ENCODE measurements around the gene STK11.

STK11 gene

DNA sequence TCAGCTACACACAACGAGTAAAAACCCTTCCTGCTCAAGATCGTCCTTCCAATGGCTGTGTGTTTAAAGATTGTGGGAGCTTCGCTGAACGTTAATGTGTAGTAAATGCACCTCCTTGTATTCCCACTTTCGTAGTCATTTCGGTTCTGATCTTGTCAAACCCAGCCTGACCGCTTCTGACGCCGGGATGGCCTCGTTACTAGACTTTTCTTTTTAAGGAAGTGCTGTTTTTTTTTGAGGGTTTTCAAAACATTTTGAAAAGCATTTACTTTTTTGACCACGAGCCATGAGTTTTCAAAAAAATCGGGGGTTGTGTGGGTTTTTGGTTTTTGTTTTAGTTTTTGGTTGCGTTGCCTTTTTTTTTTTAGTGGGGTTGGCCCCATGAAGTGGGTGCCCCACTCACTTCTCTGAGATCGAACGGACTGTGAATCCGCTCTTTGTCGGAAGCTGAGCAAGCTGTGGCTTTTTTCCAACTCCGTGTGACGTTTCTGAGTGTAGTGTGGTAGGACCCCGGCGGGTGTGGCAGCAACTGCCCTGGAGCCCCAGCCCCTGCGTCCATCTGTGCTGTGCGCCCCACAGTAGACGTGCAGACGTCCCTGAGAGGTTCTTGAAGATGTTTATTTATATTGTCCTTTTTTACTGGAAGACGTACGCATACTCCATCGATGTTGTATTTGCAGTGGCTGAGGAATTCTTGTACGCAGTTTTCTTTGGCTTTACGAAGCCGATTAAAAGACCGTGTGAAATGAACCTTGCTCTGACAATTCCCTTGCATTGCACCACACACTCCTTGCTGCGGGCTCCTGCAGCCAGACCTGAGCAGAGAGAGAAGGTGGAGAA lies 67.1 kb downstream of the STK11 start:
- in situ Hi-C loops (cut with HindIII; ENCODE audit: low sequenced_read_pairs) = no loop called here

DNA sequence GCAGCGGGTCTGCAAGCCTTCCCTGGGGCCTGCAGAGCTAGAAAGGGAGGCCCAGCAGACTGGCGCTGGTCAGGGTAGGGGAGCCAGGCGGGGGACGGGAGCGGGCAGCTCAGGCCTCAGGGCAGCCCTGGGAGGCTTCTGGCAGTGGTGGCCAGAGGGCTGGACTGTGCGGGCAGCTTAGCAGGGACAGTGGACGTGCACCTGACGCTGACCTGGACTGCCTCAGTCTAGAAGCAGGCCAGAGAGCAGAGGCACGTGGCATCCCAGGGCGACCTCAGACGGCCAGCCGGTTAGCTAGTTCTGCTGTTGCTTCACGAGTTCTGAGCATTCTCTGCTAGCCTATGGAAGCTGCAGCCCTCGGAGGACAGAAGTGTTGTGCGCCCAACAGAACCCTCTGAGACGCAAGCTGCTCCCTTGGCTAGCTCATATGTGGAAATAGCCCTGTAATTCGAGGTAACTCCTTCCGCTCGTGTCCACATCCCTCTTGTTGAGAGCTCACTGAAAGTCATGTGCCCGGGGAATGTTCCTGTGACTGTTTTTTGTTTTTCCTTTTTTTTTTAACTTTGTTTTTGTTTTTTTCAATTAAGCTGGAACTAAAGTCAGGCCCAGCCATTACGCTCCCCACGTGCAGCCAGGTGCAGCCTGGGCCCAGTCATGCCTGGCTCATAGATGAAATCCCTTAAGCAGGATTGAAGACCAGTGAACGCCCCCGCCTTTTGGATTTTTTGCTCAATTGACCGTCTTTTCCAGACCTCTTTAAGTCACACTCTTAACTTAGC lies 67.9 kb downstream of the STK11 start:
- in situ Hi-C loops (cut with HindIII; ENCODE audit: low sequenced_read_pairs) = no loop called here

DNA sequence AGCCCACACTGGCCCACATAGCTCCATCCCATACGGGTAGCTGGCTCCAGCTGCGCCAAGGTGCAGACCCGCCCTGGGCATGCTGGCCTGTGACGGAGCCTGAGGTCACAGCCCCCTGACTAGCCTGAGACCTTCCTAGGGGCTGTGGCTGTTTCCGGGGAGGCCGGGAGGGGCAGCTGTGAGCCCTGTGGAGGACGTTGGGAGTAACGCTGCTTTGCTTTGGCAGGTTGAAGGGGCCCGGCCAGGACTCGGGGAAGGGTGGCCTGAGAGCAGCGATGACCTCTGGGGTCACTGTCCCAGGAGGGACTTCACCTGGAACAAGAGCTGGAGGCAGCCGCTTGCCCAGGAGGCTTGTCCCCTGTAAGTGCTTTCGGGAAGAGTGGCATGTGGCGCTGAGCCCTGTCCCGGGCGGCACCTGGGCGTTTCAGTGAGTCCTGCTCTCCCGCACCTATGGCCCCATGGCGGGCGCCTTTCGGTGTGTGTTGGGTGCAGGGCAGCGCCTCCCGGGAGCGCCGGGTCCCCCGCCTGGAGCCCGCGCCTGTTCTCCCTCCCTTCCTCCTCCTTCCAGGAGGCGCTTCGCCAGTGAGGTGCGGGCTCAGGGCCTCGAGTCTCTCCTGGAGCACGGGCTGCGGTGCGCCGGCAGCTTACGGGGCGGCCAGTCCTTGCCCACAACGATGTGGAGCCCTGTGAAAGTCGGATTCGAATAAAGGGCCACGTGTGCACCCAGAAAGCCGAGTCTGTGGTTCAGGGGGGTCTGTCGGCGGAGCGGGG lies 68.7 kb downstream of the STK11 start:
- in situ Hi-C loops (cut with HindIII; ENCODE audit: low sequenced_read_pairs) = no loop called here

DNA sequence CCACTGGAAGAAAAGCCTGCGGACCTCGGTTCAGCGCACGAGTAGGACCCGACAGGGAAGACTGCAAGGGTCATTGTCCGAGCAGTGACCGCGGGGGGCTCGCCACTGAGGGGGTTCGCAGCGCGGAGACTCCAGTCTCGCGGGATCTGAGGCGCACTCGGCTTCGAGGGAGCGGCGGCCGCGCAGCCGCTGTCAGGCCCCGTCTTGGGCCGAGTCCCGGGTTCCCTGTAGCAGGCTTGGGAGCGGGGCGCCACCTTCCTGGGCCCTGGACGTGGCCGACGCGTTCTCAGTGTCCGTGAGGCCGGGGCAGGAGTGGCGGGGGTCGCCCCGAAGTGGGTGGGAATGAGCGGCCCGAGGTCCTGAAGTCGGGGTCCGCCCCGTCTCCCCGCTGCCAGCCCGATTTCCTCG lies 69.3 kb downstream of the STK11 start:
- in situ Hi-C loops (cut with HindIII; ENCODE audit: low sequenced_read_pairs) = no loop called here

DNA sequence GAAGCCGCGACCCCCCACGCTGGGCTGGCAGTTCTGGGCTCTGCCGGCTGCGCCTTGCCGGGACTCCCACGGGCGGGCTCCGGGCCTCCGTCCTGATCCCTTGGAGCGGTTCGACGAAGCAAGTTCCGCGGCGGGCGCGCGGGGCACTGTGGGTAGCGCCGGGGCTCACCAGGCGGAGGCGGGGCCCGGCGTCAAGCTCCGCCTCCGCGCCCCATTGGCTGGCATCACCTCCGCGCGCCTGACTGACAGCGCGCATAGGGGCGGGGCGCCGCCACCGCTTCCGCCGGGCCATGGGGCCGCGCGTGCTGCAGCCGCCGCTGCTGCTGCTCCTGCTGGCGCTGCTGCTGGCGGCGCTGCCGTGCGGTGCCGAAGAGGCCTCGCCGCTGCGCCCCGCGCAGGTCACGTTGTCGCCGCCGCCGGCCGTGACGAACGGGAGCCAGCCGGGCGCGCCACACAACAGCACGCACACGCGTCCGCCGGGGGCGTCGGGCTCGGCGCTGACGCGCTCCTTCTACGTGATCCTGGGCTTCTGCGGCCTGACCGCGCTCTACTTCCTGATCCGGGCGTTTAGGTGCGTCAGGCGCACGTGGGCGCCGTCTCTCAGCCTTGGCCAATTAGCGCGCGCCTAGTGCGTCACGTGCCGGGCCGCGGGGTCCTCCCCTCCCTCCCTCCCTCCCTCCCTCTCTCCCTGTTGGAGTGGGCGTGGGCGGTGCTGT lies 69.8 kb downstream of the STK11 start, which contains the start of gene FAM174C:
Gene FAM174C (plus strand): TSS at position 271 of the 716 bp plus-strand sequence. CDS start 20 bp downstream, at position 291.
- in situ Hi-C loops (cut with HindIII; ENCODE audit: low sequenced_read_pairs) = no loop called here

DNA sequence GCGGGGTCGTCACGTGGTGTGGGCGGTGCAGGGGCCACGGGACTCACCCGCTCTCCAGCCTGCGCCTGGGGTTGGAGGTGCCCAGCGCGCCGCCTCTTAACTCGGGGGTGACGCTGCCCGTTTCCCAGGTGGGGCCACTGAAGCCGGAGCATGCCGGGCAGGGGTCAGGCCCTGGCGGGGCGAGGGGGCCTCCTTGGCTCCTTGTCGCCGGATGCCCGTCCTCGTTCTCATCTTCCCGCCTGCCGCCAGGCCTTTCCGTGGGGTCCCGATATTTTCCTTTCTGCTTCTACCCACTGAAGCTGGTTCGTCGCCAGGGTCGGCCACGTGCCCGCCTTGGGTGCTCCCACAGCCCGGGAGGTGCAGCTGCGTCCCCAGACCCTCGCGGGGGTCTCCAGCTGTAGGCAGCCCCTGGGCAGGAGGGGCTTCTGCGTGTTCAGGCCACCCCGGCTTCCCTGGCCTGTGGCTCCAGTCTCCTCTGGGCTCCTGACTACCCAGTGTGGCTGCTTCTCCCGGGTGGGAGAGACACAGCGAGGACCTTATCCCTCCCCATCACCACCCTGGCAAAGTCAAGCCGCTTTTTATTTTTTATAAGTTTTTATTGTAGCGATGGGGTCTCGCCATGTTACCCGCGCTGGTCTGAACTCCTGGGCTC lies 70.5 kb downstream of the STK11 start:
- in situ Hi-C loops (cut with HindIII; ENCODE audit: low sequenced_read_pairs) = no loop called here

- in situ Hi-C loops (cut with HindIII; ENCODE audit: low sequenced_read_pairs) = no loop called here
Observed at GRCh38 chr19:1276628-1277022, 71.0 kb downstream of the STK11 start.

DNA sequence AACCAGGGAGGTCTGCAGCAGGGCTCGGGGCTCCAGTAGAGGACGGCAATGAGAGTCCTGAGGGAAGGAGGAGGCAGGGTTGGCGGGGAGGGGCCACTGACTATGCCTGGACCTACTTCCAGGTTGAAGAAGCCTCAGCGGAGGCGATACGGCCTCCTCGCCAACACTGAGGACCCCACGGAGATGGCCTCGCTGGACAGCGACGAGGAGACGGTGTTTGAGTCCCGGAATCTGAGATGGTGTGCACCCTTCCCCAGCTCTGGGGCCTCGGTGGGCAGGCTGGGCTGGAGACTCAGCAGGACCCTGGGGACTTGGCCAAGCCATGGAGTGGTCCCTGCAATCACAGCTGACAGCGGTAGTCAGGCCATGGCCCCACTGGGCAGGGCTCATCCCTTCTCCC lies 71.5 kb downstream of the STK11 start:
- in situ Hi-C loops (cut with HindIII; ENCODE audit: low sequenced_read_pairs) = no loop called here
